ENCODE measurements around the gene RNU4-1. TPM values are rescaled to one million over a fixed set of nuclear protein-coding genes. Genes with fewer than 3 reads are reported as not detected.

Gene RNU4-1
- polyA plus RNA-seq, 3 donors, result not detected

- H3K36me3 ChIP-seq (replicated peaks in 1 of 2; ENCODE audit: control insufficient read depth in 1 of 2, insufficient read depth in 2 of 2, low read length in 2 of 2), result no peaks in the 10 kb centered on the region
- no peaks in the 10 kb centered on the region for H3K27me3 ChIP-seq (ENCODE audit: control insufficient read depth in 2 of 2, insufficient read depth in 2 of 2, low read length in 2 of 2)
- no peak for DNase-seq
- H3K9ac ChIP-seq (ENCODE audit: insufficient read depth, low read length, poor library complexity, severe bottlenecking), result no peak overlapping the region
- H2AFZ ChIP-seq (ENCODE audit: insufficient read depth, low read depth, low read length, poor library complexity, severe bottlenecking), result no peak overlapping the region
- H4K20me1 ChIP-seq (ENCODE audit: insufficient read depth, low read length), result no peaks in the 10 kb centered on the region
- no peaks in the 10 kb centered on the region for H3K9me3 ChIP-seq (replicated peaks in 1 of 2; ENCODE audit: control insufficient read depth in 1 of 2, insufficient read depth in 1 of 2, low read length in 2 of 2)
- TF ChIP-seq CTCF (IDR thresholded peaks at IDR 0.05), result no peak
- H3K4me3 ChIP-seq (replicated peaks in 1 of 3; ENCODE audit: low read depth in 2 of 3, low read length in 3 of 3), result no peak overlapping the region
- Mint-ChIP-seq H3K36me3 (no peaks in the 10 kb centered on the region), H3K4me1 (no peaks in the 10 kb centered on the region), H3K9me3 (peaks cover 0 to 4% (median 4%) of the 10 kb centered on the region in 7 donors), H3K4me3 (no peak overlapping the region), H3K27ac (no peak overlapping the region), H3K27me3 (ENCODE audit: low read depth in 3 of 3) (peaks cover 14 to 24% (median 21%) of the 10 kb centered on the region in 3 donors)
- WGBS (ENCODE audit: insufficient coverage), result 93% methylated on average over 6 of the region's 7 CpGs
- H3K4me1 ChIP-seq (ENCODE audit: control insufficient read depth in 1 of 2, insufficient read depth in 2 of 2, low read length in 2 of 2), result no peaks in the 10 kb centered on the region
- intact Hi-C loops (cut with micrococcal nuclease), result no loop called here
- no peaks in the 10 kb centered on the region for H3K79me2 ChIP-seq (ENCODE audit: insufficient read depth, low read length)
- no peak overlapping the region for H3K27ac ChIP-seq (ENCODE audit: low read depth in 1 of 2, low read length in 2 of 2)
- H3K4me2 ChIP-seq (replicated peaks; ENCODE audit: extremely low read depth, low read length, poor library complexity, severe bottlenecking), result no peak overlapping the region
Observed at GRCh38 chr12:120283318-120283717, 9.7 kb downstream of the RNU4-1 start.

DNA sequence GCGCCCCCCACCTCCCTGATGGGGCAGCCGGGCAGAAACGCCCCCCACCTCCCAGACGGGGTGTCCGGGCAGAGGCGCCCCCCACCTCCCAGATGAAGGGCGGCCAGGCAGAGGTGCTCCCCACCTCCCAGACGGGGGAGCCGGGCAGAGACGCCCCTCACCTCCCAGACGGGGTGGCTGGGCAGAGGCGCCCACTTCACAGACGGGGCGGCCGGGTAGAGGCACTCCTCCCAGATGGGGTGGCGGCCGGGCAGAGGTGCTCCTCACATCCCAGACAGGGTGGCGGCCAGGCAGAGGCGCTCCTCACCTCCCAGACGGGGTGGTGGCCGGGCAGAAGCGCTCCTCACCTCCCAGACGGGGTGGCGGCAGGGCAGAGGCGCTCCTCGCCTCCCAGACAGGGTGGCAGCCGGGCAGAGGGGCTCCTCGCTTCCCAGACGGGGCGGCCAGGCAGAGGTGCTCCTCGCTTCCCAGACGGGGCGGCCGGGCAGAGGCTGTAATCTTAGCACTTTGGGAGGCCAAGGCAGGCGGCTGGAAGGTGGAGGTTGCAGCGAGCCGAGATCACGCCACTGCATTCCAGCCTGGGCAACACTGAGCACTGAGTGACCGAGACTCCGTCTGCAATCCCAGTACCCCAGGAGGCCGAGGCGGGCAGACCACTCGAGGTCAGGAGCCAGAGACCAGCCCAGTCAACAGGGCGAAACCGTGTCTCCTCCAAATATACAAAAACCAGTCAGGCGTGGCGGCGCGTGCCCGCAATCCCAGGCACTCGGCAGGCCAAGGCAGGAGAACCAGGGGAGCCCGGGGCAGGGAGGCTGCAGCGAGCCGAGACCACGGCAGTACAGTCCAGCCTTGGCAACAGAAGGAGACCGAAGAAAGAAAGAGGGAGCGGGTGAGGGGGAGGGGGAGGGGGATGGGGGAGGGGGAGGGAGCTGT lies 14.6 kb downstream of the RNU4-1 start:
- Histone ChIP-seq H3K4me1 (ENCODE audit: control insufficient read depth in 1 of 2, insufficient read depth in 2 of 2, low read length in 2 of 2) (no peaks in the 10 kb centered on the region), H2AFZ (ENCODE audit: insufficient read depth, low read depth, low read length, poor library complexity, severe bottlenecking) (no peak overlapping the region), H3K36me3 (replicated peaks in 1 of 2; ENCODE audit: control insufficient read depth in 1 of 2, insufficient read depth in 2 of 2, low read length in 2 of 2) (no peaks in the 10 kb centered on the region), H3K9me3 (replicated peaks in 1 of 2; ENCODE audit: control insufficient read depth in 1 of 2, insufficient read depth in 1 of 2, low read length in 2 of 2) (no peaks in the 10 kb centered on the region), H3K27me3 (ENCODE audit: control insufficient read depth in 2 of 2, insufficient read depth in 2 of 2, low read length in 2 of 2) (no peaks in the 10 kb centered on the region), H3K9ac (ENCODE audit: insufficient read depth, low read length, poor library complexity, severe bottlenecking) (no peak overlapping the region), H3K4me3 (replicated peaks in 1 of 3; ENCODE audit: low read depth in 2 of 3, low read length in 3 of 3) (no peak overlapping the region), H3K4me2 (replicated peaks; ENCODE audit: extremely low read depth, low read length, poor library complexity, severe bottlenecking) (no peak overlapping the region), H4K20me1 (ENCODE audit: insufficient read depth, low read length) (no peaks in the 10 kb centered on the region), H3K27ac (ENCODE audit: low read depth in 1 of 2, low read length in 2 of 2) (no peak overlapping the region), H3K79me2 (ENCODE audit: insufficient read depth, low read length) (no peaks in the 10 kb centered on the region)
- WGBS (ENCODE audit: insufficient coverage), result 98% methylated on average over 39 of the region's 57 CpGs
- intact Hi-C loops (cut with micrococcal nuclease), result no loop called here
- H3K4me1 Mint-ChIP-seq, result no peaks in the 10 kb centered on the region
- H3K9me3 Mint-ChIP-seq, result peaks cover 0 to 6% (median 4%) of the 10 kb centered on the region in 7 donors
- H3K27me3 Mint-ChIP-seq (ENCODE audit: low read depth in 3 of 3), result peaks cover 11 to 13% (median 11%) of the 10 kb centered on the region in 3 donors
- no peak overlapping the region for H3K27ac Mint-ChIP-seq
- DNase-seq, result no peak
- no peak overlapping the region for H3K4me3 Mint-ChIP-seq
- H3K36me3 Mint-ChIP-seq, result no peaks in the 10 kb centered on the region
- TF ChIP-seq CTCF (IDR thresholded peaks at IDR 0.05), result no peak

All from CD14-positive monocyte (primary cell).